Measurements from ENCODE around the gene VSTM5.

GRCh38 chr11:93773045-93773477 lies 77.4 kb downstream of the VSTM5 start:
- no peak for TF ChIP-seq CTCF (IDR thresholded peaks at IDR 0.05)
- TF ChIP-seq ZFX (IDR thresholded peaks at IDR 0.05; ENCODE audit: borderline replicate concordance), result no peak

Data from 22Rv1 (cell line).